CD14-positive monocyte (primary cell): ENCODE results near the gene KRTAP10-5. TPM values are rescaled to one million over a fixed set of nuclear protein-coding genes. Genes with fewer than 3 reads are reported as not detected.

Experiments
- DNase-seq, 3 donors: peaks; one replicate each; pipeline ENCODE4 v3.0.0-alpha.2; 2011 to 2022
- H2AFZ ChIP-seq: 2 replicates; pipeline ENCODE4 v1.6.0; 2012; ENCODE audit warnings: mild to moderate bottlenecking, low read depth, low read length, inconsistent platforms; ENCODE audit not compliant: insufficient read depth, poor library complexity, severe bottlenecking
- H3K27ac ChIP-seq, 2 donors: 1 replicate in 1 of 2; 2 replicates in 1 of 2; pipeline ENCODE4 v1.5.1; 2012 to 2013; ENCODE audit warnings: low read length in 2 of 2, control low read depth in 1 of 2, inconsistent platforms in 1 of 2, low read depth in 1 of 2, mild to moderate bottlenecking in 1 of 2
- H3K27me3 ChIP-seq, 2 donors: one replicate each; pipeline versions ENCODE4 v1.6.0 to v1.6.1; 2011 to 2013; ENCODE audit warnings: low read length in 2 of 2; ENCODE audit not compliant: control insufficient read depth in 2 of 2, insufficient read depth in 2 of 2
- H3K36me3 ChIP-seq, 2 donors: replicated peaks in 1 of 2; 1 replicate in 1 of 2; 2 replicates in 1 of 2; pipeline versions ENCODE4 v1.5.1 to v1.6.1; 2012 to 2013; ENCODE audit warnings: low read length in 2 of 2, control low read depth in 1 of 2, inconsistent platforms in 1 of 2, mild to moderate bottlenecking in 1 of 2; ENCODE audit not compliant: insufficient read depth in 2 of 2, control insufficient read depth in 1 of 2
- H3K4me1 ChIP-seq, 2 donors: 1 replicate in 1 of 2; 2 replicates in 1 of 2; pipeline versions ENCODE4 v1.5.1 to v1.6.1; 2012 to 2013; ENCODE audit warnings: low read length in 2 of 2, control low read depth in 1 of 2, inconsistent platforms in 1 of 2, mild to moderate bottlenecking in 1 of 2, moderate library complexity in 1 of 2; ENCODE audit not compliant: insufficient read depth in 2 of 2, control insufficient read depth in 1 of 2
- H3K4me2 ChIP-seq: replicated peaks from 2 replicates; pipeline ENCODE3; 2012; ENCODE audit warnings: low read length, moderate library complexity, mild to moderate bottlenecking; ENCODE audit not compliant: poor library complexity, severe bottlenecking; ENCODE audit errors: extremely low read depth
- H3K4me3 ChIP-seq, 3 experiments: fragments of 200-600 bp in 1 of 3; sonication (generic) in 1 of 3; replicated peaks in 1 of 3; 1 replicate in 2 of 3; 2 replicates in 1 of 3; pipeline ENCODE4 v1.5.1; 2011 to 2013; ENCODE audit warnings: low read length in 3 of 3, mild to moderate bottlenecking in 3 of 3, control low read depth in 2 of 3, low read depth in 2 of 3, inconsistent platforms in 1 of 3, moderate library complexity in 1 of 3
- H3K79me2 ChIP-seq: 2 replicates; pipeline ENCODE4 v1.6.0; 2012; ENCODE audit warnings: mild to moderate bottlenecking, control low read depth, inconsistent platforms, low read length, moderate library complexity; ENCODE audit not compliant: insufficient read depth
- H3K9ac ChIP-seq: 2 replicates; pipeline ENCODE4 v1.6.0; 2017; ENCODE audit warnings: low read length, mild to moderate bottlenecking; ENCODE audit not compliant: insufficient read depth, poor library complexity, severe bottlenecking
- H3K9me3 ChIP-seq, 2 donors: replicated peaks in 1 of 2; 1 replicate in 1 of 2; 2 replicates in 1 of 2; pipeline versions ENCODE4 v1.5.1 to v1.6.1; 2012 to 2013; ENCODE audit warnings: low read length in 2 of 2, control low read depth in 1 of 2; ENCODE audit not compliant: control insufficient read depth in 1 of 2, insufficient read depth in 1 of 2
- H4K20me1 ChIP-seq: 2 replicates; pipeline ENCODE4 v1.6.0; 2012; ENCODE audit warnings: mild to moderate bottlenecking, low read length, control low read depth, moderate library complexity; ENCODE audit not compliant: insufficient read depth
- H3K27ac Mint-ChIP-seq, 7 donors: one replicate each; pipeline ENCODE4 v1.8.0; 2020; ENCODE audit warnings: mild to moderate bottlenecking in 7 of 7, mixed read lengths in 7 of 7, moderate library complexity in 6 of 7, inconsistent platforms in 2 of 7
- H3K27me3 Mint-ChIP-seq, 3 donors: one replicate each; pipeline ENCODE4 v1.8.0; 2021 to 2022; ENCODE audit warnings: low read depth in 3 of 3, mild to moderate bottlenecking in 3 of 3, mixed read lengths in 3 of 3, moderate library complexity in 3 of 3, inconsistent platforms in 1 of 3
- H3K36me3 Mint-ChIP-seq, 2 donors: one replicate each; pipeline ENCODE4 v1.8.0; 2020; ENCODE audit warnings: mixed read lengths in 2 of 2, inconsistent platforms in 1 of 2, mild to moderate bottlenecking in 1 of 2
- H3K4me1 Mint-ChIP-seq: one replicate; pipeline ENCODE4 v1.8.0; 2020; ENCODE audit warnings: mild to moderate bottlenecking, mixed read lengths
- H3K4me3 Mint-ChIP-seq, 2 donors: one replicate each; pipeline ENCODE4 v1.8.0; 2020; ENCODE audit warnings: mild to moderate bottlenecking in 2 of 2, mixed read lengths in 2 of 2, moderate library complexity in 1 of 2
- H3K9me3 Mint-ChIP-seq, 7 donors: one replicate each; pipeline ENCODE4 v1.8.0; 2020 to 2022; ENCODE audit warnings: mixed read lengths in 7 of 7, mild to moderate bottlenecking in 6 of 7, moderate library complexity in 6 of 7, inconsistent platforms in 2 of 7
- CTCF ChIP-seq: fragments of 200-600 bp; IDR thresholded peaks from one replicate; pipeline ENCODE4 v1.8.0; 2022; ENCODE audit warnings: antibody characterized with exemption, mild to moderate bottlenecking
- WGBS: methylation state at CpG from one replicate; pipeline ENCODE4 v1.1.5; 2013; ENCODE audit warnings: missing lambda C conversion rate; ENCODE audit not compliant: insufficient coverage; 5-methylcytosine and 5-hydroxymethylcytosine counted together
- intact Hi-C, 2 donors: fragments of 100-400 bp; cut with micrococcal nuclease; formaldehyde crosslinking; loops; one replicate each; pipeline versions ENCODE4 v1.15.0 to v1.15.1; 2023
- polyA plus RNA-seq, 3 donors: library from polyadenylated mRNA; depleted of rRNA in 1 of 3; unstranded in 2 of 3; stranded (reverse) in 1 of 3; fragments of 300-500 nt in 2 of 3; fragments of >200 nt in 1 of 3; fragmentation: Illumina TruSeq in 2 of 3; gene quantifications; 1 replicate in 2 of 3; 2 replicates in 1 of 3; pipeline ENCODE4 v1.2.3, GENCODE V29; 2012 to 2021

Gene KRTAP10-5
- polyA plus RNA-seq, 3 donors, result not detected

- H3K36me3 ChIP-seq, result no peaks in the 10 kb centered on the region
- TF ChIP-seq CTCF, result no peak
- no peak for DNase-seq
- H3K4me2 ChIP-seq, result no peak overlapping the region
- no peaks in the 10 kb centered on the region for H4K20me1 ChIP-seq
- 85% methylated on average over 14 of the region's 14 CpGs for WGBS
- no peaks in the 10 kb centered on the region for H3K79me2 ChIP-seq
- Mint-ChIP-seq H3K27ac (no peak overlapping the region), H3K4me3 (no peak overlapping the region), H3K9me3 (peaks cover 0 to 3% (median 0%) of the 10 kb centered on the region in 7 donors), H3K36me3 (no peaks in the 10 kb centered on the region), H3K27me3 (peaks cover 2 to 9% (median 9%) of the 10 kb centered on the region in 3 donors), H3K4me1 (peaks cover 2% of the 10 kb centered on the region)
- no peaks in the 10 kb centered on the region for H3K4me1 ChIP-seq
- H3K27ac ChIP-seq, result no peak overlapping the region
- H3K27me3 ChIP-seq, result peaks cover 0 to 2% of the 10 kb centered on the region in 2 donors
- H3K4me3 ChIP-seq, result no peak overlapping the region
- H3K9ac ChIP-seq, result no peak overlapping the region
- peaks cover 4 to 17% of the 10 kb centered on the region in 2 donors for H3K9me3 ChIP-seq
- H2AFZ ChIP-seq, result no peak overlapping the region
- intact Hi-C loops, result no loop called here
Observed at GRCh38 chr21:44539046-44539445, 41.4 kb downstream of the KRTAP10-5 start.

GRCh38 chr21:44537930-44538911 lies 42.2 kb downstream of the KRTAP10-5 start:
- Mint-ChIP-seq H3K9me3 (peaks cover 0 to 4% (median 0%) of the 10 kb centered on the region in 7 donors), H3K4me1 (peaks cover 2% of the 10 kb centered on the region), H3K36me3 (no peaks in the 10 kb centered on the region), H3K27ac (no peak overlapping the region), H3K27me3 (peaks cover 2 to 9% (median 9%) of the 10 kb centered on the region in 3 donors), H3K4me3 (no peak overlapping the region)
- Histone ChIP-seq H4K20me1 (no peaks in the 10 kb centered on the region), H3K4me1 (no peaks in the 10 kb centered on the region), H3K9ac (no peak overlapping the region), H2AFZ (no peak overlapping the region), H3K79me2 (no peaks in the 10 kb centered on the region), H3K4me3 (no peak overlapping the region), H3K27ac (no peak overlapping the region), H3K36me3 (no peaks in the 10 kb centered on the region), H3K9me3 (peaks cover 4 to 14% of the 10 kb centered on the region in 2 donors), H3K4me2 (no peak overlapping the region), H3K27me3 (peaks cover 0 to 2% of the 10 kb centered on the region in 2 donors)
- 93% methylated on average over 28 of the region's 33 CpGs for WGBS
- TF ChIP-seq CTCF, result no peak
- DNase-seq, result no peak
- intact Hi-C loops, result no loop called here
